ENCODE data around the gene CD55.

GRCh38 chr1:207277241-207277640 lies 44.2 kb upstream of the CD55 start:
- TF ChIP-seq SRSF1 (optimal IDR thresholded peaks at IDR 0.05; ENCODE audit: low read depth, low read length) (no peak), TAF1 (CRISPR knock-in tag; IDR thresholded peaks at IDR 0.05) (no peak), ZNF749 (CRISPR knock-in tag; IDR thresholded peaks at IDR 0.05; ENCODE audit: borderline replicate concordance) (no peak), DMTF1 (CRISPR knock-in tag; IDR thresholded peaks at IDR 0.05) (no peak), CEBPG (CRISPR knock-in tag; IDR thresholded peaks at IDR 0.05) (no peak), REST (IDR thresholded peaks at IDR 0.05; ENCODE audit: borderline replicate concordance in 1 of 2, low read depth in 1 of 2, low read length in 2 of 2) (no peak), POGZ (CRISPR knock-in tag; IDR thresholded peaks at IDR 0.05) (no peak), CTCF (CRISPR knock-in tag; IDR thresholded peaks at IDR 0.05) (no peak), NCOR1 (IDR thresholded peaks at IDR 0.05; ENCODE audit: borderline replicate concordance, low read length) (no peak), HDAC6 (IDR thresholded peaks at IDR 0.05; ENCODE audit: low read depth, low read length) (no peak), ZKSCAN8 (CRISPR knock-in tag; IDR thresholded peaks at IDR 0.05; ENCODE audit: borderline replicate concordance) (no peak), TSC22D2 (CRISPR knock-in tag; IDR thresholded peaks at IDR 0.05; ENCODE audit: borderline replicate concordance) (no peak), HCFC1 (IDR thresholded peaks at IDR 0.05; ENCODE audit: low read depth, low read length) (no peak)
